HG02870 (cell line): ENCODE results near the gene ACTR10.

ENCODE experiments used
- ATAC-seq: cut with Tn5 transposase; IDR thresholded peaks from one replicate; pipeline ENCODE4 v1.9.1; 2021; ENCODE audit warnings: mild to moderate bottlenecking, moderate library complexity; ENCODE audit not compliant: unreplicated experiment

ACTR10 gene

DNA sequence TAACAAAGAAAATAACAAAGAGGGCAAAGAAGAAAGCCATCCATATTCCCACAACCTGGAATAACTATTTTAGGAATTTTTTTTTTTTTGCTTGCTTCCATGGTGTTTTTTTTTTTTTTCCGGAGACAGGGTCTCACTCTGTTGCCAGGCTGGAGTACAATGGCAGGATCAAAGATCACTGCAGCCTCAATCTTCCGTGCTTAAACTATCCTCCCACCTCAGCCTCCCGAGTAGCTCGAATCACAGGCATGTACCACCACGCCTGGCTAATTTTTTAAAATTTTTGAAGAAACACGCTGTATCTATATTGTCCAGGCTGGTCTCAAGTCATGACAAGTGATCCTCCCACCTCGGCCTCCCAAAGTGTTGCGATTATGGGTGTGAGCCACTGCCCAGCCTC lies 78.2 kb downstream of the ACTR10 start:
- no peak for ATAC-seq

DNA sequence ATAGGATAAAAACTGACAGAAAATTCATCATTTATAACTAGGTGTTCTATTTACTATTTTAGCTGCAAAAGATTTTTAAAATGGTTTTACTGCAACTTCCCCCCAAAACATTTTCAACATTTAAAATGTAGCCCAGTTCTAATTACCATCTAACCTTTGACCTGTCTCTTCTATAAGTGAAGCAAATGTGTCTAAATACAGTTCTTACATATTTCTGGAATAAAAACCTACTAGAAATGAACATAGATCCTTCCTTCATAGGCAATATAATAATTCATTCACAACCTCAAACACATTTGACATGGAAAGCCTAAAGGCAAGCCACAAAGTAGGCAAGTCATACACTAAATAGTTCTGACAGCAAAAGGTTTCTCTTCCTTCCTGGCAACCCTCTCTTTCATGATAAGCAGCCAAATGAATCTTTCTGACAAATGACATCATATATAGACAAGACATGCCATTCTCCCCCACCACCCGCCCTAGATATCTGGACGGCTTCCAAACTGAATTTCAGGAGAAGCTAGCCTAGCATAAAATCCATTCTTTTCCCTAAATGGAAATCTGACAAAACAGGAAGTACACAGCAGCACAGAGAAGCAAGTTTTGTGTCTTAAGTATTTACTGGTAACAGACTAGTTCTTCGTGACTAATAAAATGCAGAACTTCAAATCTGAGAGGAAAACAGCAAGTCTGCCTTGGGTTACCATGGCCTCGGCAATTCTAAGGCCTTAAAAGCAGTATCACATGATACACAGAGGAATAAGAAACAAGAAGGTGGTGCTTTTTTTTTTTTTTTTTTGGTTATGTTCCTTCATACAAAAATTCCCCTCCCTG lies 81.2 kb downstream of the ACTR10 start:
- ATAC-seq: peak; percentile 68

DNA sequence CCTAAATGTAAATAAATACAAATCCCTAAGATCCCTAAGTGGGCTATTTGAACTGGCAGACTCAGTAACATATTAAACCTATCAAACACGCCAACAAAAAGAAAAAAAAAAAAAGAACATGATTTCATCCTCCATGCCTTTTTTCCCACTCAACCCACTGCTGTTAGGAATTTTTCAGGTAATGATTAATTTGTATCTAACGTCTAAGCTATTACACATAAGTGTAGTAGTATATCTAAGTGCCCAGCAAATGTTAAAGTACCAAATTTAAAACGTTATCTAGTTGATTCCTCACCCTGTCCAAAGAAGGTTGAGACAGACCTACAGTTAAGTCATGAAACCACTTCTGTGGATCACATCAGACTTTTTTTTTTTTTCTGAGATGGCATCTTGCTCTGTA lies 82.0 kb downstream of the ACTR10 start:
- no peak for ATAC-seq

DNA sequence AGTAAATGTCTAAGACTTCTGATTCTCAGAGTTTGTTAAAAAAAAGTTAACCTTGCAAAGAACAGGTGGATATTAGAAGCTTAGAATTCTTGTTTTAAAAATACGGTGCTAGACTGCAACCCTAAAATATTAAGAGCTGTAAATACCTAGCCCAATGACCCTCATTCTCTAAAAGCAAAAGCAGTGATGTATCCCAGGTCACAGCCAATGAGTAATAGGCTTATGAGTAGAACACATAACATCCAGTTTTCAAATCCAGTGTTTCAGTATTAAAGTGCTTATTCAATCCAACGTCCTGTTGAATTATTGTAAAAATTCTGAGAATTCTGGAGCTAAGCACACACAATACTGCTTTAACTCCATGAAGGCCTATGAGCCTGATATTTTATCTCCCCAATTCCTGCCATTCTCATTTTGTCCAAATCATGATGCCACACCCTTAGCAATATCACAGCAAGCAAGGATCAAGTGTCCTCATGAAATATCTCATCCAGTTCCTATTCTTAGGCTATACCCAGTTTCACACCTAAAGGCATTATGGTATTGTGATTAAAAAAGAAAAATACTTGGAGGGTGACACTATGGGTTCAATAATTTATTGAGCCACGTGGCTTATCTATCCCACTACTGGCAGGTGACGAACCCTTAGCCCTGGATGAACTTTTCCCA lies 83.1 kb downstream of the ACTR10 start:
- ATAC-seq: no peak

DNA sequence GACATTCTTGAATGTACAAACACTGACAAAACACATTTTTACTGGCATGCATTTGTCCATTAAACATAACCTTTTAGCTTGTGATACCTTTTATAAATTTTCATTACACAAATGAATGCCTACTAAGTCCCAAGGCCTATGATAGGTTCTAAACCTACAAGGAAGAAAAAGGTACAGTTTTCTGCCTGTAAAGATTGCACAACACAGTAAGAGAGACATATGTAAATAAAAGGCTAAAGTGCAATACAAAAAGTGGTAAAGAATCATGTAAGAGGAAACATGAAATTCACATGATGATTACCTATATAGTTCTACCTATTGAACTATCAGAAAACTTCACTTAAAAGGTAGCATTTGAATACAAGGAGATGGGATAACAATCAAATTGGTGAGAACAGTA lies 83.8 kb downstream of the ACTR10 start:
- ATAC-seq: no peak

DNA sequence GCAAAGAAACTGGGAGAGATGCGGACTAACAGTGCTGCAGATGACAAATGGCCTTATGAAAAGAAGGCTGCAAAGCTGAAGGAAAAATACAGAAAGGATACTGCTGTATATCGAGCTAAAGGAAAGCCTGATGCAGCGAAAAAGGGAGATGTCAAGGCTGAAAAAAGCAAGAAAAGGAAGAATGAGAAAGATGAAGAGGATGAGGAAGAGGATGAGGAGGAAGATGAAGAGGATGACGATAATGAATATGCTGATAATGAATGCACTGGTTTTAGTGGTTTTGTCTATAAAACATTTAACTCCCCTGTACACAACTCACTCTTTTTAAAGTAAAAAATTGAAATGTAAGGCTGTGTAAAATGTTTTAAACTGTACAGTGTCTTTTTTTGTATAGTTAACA lies 85.2 kb downstream of the ACTR10 start:
- no peak for ATAC-seq
